HEK293T (cell line): ENCODE results near the gene PTER.

ENCODE experiments used
- ARNT ChIP-seq: fragments of 450-650 bp; IDR thresholded peaks from 2 replicates; pipeline ENCODE4 v1.6.1; 2017; ENCODE audit warnings: mild to moderate bottlenecking
- BHLHE40 ChIP-seq: fragments of 450-650 bp; IDR thresholded peaks from 2 replicates; pipeline ENCODE4 v1.6.1; 2016; ENCODE audit warnings: mild to moderate bottlenecking, moderate library complexity, borderline replicate concordance
- CTBP1 ChIP-seq: fragments of 450-650 bp; IDR thresholded peaks from 2 replicates; pipeline ENCODE4 v1.6.1; 2016; ENCODE audit warnings: borderline replicate concordance
- ELF4 ChIP-seq: fragments of 450-650 bp; IDR thresholded peaks from 2 replicates; pipeline ENCODE4 v1.6.1; 2017; ENCODE audit warnings: antibody characterized with exemption
- FOXA1 ChIP-seq: fragments of 450-650 bp; IDR thresholded peaks from 2 replicates; pipeline ENCODE4 v1.6.1; 2016; ENCODE audit warnings: mild to moderate bottlenecking
- FOXM1 ChIP-seq: fragments of 450-650 bp; IDR thresholded peaks from 2 replicates; pipeline ENCODE4 v1.6.1; 2017; ENCODE audit warnings: mild to moderate bottlenecking, borderline replicate concordance
- HDGF ChIP-seq: fragments of 450-650 bp; IDR thresholded peaks from 2 replicates; pipeline ENCODE4 v1.6.1; 2017; ENCODE audit warnings: antibody characterized with exemption, borderline replicate concordance
- L3MBTL2 ChIP-seq: fragments of 450-650 bp; conservative IDR thresholded peaks from 2 replicates; pipeline ENCODE4 v1.6.1; 2016; ENCODE audit warnings: mild to moderate bottlenecking
- LEF1 ChIP-seq: fragments of 450-650 bp; IDR thresholded peaks from 2 replicates; pipeline ENCODE4 v1.6.1; 2017; ENCODE audit warnings: mild to moderate bottlenecking, borderline replicate concordance
- NFRKB ChIP-seq: fragments of 450-650 bp; IDR thresholded peaks from 2 replicates; pipeline ENCODE4 v1.6.1; 2016; ENCODE audit warnings: mild to moderate bottlenecking, moderate library complexity
- PKNOX1 ChIP-seq: fragments of 450-650 bp; IDR thresholded peaks from 2 replicates; pipeline ENCODE4 v1.6.1; 2016
- SP1 ChIP-seq: fragments of 450-650 bp; IDR thresholded peaks from 2 replicates; pipeline ENCODE4 v1.6.1; 2017
- SUZ12 ChIP-seq: fragments of 450-650 bp; IDR thresholded peaks from 2 replicates; pipeline ENCODE4 v1.6.1; 2016; ENCODE audit warnings: mild to moderate bottlenecking

- TF ChIP-seq FOXA1 (no peak), SUZ12 (no peak), FOXM1 (no peak), HDGF (no peak), SP1 (no peak), ARNT (no peak), CTBP1 (no peak), L3MBTL2 (no peak), PKNOX1 (no peak), BHLHE40 (no peak), LEF1 (no peak), ELF4 (no peak), NFRKB (no peak)
Observed at GRCh38 chr10:16559236-16559773, 122.5 kb downstream of the PTER start.
